Measurements from ENCODE around the gene CDH20.

DNA sequence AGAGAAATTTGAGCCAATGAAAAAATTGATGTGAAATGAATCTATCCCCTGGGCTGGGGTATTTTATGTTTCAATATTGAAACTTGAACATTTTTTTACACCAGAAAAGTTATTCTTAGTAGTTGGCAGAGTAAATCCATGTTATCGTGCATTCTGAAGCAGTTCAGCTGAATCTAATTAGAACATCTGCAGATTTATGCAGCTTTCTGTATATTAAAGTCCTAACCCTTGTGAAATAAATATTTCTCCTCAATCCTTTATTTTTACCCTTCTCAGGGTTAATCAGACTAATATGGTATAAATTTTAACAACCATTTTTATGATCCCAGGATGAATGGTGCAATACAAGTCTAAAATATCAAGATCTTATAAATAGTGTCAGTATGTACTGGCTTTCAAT, 69.5 kb downstream of the CDH20 start:
- TF ChIP-seq, protein P1, sequence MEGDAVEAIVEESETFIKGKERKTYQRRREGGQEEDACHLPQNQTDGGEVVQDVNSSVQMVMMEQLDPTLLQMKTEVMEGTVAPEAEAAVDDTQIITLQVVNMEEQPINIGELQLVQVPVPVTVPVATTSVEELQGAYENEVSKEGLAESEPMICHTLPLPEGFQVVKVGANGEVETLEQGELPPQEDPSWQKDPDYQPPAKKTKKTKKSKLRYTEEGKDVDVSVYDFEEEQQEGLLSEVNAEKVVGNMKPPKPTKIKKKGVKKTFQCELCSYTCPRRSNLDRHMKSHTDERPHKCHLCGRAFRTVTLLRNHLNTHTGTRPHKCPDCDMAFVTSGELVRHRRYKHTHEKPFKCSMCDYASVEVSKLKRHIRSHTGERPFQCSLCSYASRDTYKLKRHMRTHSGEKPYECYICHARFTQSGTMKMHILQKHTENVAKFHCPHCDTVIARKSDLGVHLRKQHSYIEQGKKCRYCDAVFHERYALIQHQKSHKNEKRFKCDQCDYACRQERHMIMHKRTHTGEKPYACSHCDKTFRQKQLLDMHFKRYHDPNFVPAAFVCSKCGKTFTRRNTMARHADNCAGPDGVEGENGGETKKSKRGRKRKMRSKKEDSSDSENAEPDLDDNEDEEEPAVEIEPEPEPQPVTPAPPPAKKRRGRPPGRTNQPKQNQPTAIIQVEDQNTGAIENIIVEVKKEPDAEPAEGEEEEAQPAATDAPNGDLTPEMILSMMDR (IDR thresholded peaks at IDR 0.05; ENCODE audit: low read depth, low read length, poor library complexity, severe bottlenecking): no peak
- no peak for TF ChIP-seq EZH2phosphoT487 (IDR thresholded peaks at IDR 0.05; ENCODE audit: borderline replicate concordance, low read length)

Measured in DOHH2 (cell line).